Activated CD4-positive, alpha-beta T cell treated with anti-CD3 and anti-CD28 coated beads for 4 hours (primary cell): ENCODE results near the gene PLSCR2.
"Not testable (repeated sequence)": the region's sequence is repeated elsewhere in the genome, so short reads cannot be mapped to it uniquely, and the experiment has no call there.

Experiments used
- DNase-seq, 2 donors: peaks; one replicate each; pipeline ENCODE4 v3.0.0-alpha.2; 2020

Gene PLSCR2

DNA sequence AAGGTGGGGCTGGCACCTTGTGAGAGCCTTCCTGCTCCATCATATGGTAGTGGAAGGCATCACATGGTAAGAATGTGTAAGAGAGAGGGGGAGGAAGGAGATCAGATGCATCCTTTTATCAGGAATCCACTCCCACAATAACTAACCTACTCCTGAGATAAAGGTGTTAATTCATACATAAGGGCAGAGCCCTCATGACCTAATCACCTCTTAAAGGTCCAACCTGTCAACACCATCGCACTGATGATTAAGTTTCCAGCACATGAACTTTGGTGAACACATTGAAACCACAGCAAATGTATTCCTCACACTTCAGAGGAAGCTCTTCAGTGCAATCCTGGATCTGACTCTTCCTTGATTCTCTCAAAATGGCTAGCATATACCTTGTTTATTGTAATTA is 55.4 kb downstream of the PLSCR2 start:
- DNase-seq: no peak

DNA sequence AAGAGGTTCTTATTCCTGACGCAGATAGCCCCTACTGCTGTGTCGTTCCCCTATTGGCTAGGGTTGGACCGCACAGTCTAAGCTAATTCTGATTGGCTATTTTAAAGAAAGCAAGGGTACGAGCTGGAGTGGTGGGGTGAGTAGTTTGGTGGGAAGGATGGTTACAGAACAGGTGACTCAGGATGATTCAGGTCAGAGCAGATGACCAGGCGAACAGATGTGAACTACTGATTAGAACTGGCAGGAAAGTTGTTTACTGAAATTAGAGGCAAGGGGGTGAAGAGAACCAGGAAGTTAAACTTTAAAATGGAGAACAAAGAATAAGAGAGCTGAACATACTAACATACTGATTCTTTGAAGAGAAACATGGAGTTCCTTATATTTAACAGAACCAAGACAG is 56.6 kb downstream of the PLSCR2 start:
- DNase-seq: not testable (repeated sequence)

DNA sequence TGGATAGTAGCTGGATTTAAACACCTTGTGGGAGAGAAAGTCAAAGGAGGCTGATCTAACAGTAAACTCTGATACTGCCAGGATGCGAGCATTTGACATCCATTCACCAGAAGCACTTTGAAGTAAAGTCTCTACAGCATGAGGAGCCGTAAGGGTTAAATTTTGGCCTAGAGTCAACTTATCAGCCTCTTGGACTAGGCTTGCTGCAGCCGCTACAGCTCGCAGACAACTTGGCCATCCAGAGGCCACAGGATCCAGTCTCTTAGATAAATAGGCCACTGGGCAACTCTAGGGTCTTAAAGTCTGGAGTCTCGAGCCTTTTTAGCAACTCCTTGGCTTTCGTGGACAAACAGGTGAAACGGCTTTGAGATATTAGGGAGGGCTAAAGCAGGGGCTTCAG is 61.4 kb downstream of the PLSCR2 start:
- no peak for DNase-seq

DNA sequence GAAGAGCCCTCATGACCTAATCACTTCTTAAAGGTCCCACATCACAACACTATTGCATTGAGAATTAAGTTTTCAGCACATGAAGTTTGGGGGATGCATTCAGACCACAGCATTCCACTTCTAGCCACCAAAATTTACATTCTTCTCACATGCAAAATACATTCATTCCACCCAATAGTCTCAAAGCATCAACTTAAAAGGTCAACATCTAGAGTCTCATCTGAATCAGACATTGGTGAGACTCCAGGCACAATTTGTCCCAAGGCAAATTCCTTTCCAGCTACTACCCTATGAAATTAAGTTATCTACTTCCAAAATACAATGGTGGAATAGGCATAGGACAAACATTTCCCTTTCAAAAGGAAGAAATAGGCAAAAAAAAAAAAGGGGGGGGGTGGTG is 64.9 kb downstream of the PLSCR2 start:
- DNase-seq: no peak

DNA sequence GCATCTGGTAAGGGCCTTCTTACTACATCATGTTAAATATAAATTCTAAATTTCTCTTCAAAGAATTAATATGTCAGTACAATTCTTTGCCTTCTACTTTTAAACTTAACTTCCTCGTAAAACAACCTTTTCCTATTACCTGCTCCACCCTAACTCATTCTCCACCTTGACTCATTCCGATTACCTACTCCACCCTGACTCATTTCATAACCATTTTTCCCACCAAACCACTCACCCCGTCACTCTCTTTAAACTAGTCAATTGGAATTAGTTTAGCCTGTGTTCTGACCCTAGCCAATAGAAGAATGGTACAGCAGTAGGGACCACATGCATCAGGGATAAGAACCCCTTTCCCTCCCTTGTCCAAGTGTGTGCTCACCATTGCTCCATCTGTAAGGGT is 65.6 kb downstream of the PLSCR2 start:
- no peak for DNase-seq

DNA sequence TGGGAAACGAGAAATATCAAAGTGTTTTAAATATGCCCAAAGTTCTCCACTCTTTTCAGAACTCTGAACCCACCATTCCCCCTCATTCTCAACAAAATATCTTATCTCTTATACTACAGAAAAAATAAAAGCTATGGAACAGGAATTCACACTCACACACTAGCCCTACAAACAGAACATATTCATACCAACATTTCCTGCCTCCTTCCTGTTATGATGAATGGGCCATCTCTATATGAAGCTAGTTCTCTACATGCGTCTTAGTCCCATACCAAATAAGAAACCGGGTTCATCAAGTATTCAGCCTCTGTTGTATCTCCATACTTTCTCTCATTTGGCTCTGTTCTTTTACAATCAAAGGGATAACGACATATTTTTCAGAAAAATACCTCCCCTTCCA is 72.6 kb downstream of the PLSCR2 start:
- DNase-seq: no peak

DNA sequence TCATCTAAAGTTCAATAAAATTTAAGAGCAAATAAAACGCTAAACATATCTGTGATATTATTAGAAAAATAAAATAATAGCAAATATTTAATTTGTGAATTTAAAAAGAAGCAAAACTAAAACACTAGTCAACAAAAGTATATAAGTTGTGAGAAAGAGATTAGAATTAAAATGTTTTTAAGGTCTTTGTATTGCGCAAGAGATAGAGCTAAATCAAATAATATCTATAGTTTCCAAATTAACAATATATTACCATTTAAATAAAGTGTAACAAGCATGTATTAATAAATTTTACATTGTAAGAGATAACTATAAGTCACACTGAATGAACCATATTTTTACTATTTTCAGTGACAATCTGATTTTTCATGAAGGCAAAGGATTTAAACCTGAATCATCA is 74.2 kb downstream of the PLSCR2 start:
- no peak for DNase-seq

DNA sequence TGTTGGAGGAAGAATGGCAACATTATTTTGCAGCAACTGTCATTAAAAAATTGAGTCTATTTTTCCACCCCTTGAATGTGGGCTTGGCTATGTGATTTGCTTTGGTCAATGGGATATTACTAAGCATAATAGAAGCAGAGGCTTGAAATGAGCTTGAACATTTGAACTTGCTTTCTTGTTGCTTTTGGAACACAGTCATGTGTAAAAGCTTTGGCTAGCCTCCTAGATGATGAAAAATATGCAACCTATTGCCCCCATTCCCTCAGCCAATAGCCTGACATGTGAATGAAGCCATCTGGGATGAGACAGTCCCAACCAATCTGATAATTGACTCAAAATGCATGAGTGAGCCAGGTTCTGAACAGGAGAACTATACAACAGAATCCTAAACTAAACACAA is 78.4 kb downstream of the PLSCR2 start:
- no peak for DNase-seq

DNA sequence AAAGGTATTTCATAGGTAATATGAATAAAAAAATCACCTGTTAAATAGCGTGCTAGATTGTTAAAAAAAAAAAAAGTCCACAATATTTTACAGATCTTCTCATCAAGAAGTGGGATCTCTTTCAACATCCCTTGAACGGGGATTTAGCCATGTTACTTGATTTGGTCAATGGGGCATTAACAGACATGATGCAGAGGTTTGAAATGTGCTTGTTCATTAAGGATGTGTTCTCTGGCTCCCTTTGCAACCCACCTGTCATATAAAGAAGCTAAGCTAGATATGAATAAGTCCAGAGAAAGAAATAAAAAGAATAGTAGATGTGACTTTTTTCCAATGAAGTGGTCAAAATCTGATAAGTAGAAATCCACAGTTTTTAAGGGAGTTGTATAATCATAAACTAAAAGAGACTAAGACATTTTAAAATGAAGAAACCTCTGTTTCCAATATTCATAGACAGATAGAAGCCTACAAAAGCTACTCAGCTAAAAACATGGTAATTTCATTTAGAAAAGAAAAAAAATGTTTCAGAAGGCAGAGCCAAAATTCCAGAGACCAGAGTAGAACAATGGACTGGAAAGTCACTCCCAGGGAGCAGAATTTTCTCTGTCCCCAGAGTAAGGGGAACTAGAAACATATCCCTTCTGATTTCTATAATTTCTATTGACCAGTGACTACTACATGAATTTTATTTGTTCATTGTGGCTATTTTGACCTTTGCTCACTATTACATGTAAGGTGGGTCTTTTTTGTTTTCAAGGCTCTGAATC is 79.2 kb downstream of the PLSCR2 start:
- no peak for DNase-seq

DNA sequence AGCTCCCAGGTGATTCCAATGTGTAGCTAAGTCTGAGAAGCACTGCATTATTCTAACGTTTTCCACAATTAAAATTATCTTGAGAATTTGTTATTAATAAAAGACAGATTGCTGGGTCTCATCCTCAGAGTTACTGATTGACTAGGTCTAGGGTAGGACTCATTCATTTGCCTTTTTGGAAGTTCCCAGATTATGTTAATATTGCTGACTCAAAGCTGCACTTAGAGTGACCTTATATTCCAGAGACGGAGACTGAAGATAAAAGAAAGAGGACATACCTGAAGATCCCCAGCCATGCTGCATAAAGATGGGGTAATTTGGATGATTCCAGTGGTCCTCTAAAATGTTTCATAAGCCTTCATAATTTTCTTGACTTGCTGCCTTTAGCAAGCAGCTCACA is 81.8 kb downstream of the PLSCR2 start:
- no peak for DNase-seq

DNA sequence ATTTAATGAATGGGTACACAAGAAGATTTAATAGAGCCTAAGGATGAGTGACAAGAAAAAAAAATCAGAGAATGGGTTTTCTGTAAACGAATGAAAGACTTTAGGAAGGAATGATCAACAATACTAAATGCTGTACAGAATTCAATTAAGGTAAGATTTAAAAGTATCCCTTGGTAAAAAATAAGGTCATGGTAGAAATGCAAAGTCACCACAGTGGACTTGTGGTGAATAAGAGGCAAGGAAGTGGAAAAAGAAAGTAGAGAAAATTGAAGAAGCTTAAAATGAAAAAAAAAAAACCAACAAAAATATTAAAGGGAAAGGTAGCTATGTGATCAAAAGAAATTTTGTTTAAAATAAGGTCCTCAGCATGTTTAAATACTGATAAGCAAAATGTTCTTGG is 82.4 kb downstream of the PLSCR2 start:
- DNase-seq: no peak

DNA sequence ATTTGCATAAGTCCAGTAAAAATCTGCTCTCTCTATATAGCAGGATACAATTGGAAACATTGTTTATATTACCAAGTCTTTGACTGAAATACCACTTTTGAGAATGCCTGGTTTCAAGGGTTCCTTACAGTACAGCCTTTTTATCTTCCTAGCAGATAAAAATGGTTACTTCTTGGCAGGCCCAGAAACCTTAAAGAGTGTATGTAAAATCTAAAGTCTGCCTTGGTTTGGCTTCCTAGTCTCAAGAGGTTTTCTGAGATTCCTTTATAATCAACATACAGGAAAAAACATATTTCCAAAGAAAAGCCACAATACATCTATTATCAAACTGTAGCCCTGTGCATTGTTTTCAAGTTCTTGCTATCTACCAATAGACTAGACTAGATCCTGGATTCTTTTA is 84.6 kb downstream of the PLSCR2 start:
- DNase-seq: no peak
